ENCODE measurements around the gene KLF14.
"Not testable (repeated sequence)": the region's sequence is repeated elsewhere in the genome, so short reads cannot be mapped to it uniquely, and the experiment has no call there.

The KLF14 gene

GRCh38 chr7:130712416-130712815 lies 21.6 kb downstream of the KLF14 start:
- no peak for DNase-seq

- DNase-seq: no peak
These were observed 25.2 kb downstream of the KLF14 start for GRCh38 chr7:130708766-130709165.

- DNase-seq: no peak
These were observed 26.0 kb downstream of the KLF14 start for GRCh38 chr7:130708001-130708400.

- no peak for DNase-seq
These were observed 30.2 kb downstream of the KLF14 start for GRCh38 chr7:130703851-130704250.

GRCh38 chr7:130701650-130702049 lies 32.4 kb downstream of the KLF14 start:
- no peak for DNase-seq

- no peak for DNase-seq
These were observed 33.2 kb downstream of the KLF14 start for GRCh38 chr7:130700760-130701159.

- no peak for DNase-seq
These were observed 34.3 kb downstream of the KLF14 start for GRCh38 chr7:130699686-130700085.

GRCh38 chr7:130697820-130698219 lies 36.2 kb downstream of the KLF14 start:
- DNase-seq: no peak

- DNase-seq: no peak
These were observed 38.2 kb downstream of the KLF14 start for GRCh38 chr7:130695840-130696239.

- DNase-seq: not testable (repeated sequence)
These were observed 41.6 kb downstream of the KLF14 start for GRCh38 chr7:130692396-130692795.

- DNase-seq: no peak
These were observed 44.3 kb downstream of the KLF14 start for GRCh38 chr7:130689683-130690082.

GRCh38 chr7:130683026-130683425 lies 51.0 kb downstream of the KLF14 start:
- DNase-seq: no peak

Data from NK-92 treated with Interleukin-12 subunit alpha and Interleukin-12 subunit beta, amount 100 ng/mL, for 24 hours (cell line).